ENCODE results near the gene ARMH2.
A peak's percentile ranks its signal among the peaks of the same experiment; 100 is the strongest.

ARMH2 gene

GRCh38 chr6:24798740-24799540, at the start of gene ARMH2:
Gene ARMH2 (minus strand): TSS chr6:24798917. CDS start chr6:24798857, 60 bp downstream.
- no peak for DNase-seq (ENCODE audit: low spot score)

- no peak for DNase-seq (ENCODE audit: low spot score)
These were observed 49.7 kb upstream of the ARMH2 start for GRCh38 chr6:24848461-24848860.

GRCh38 chr6:24847402-24847801, 48.7 kb upstream of the ARMH2 start:
- DNase-seq (ENCODE audit: low spot score), result no peak

- DNase-seq (ENCODE audit: low spot score), result no peak
These were observed 46.9 kb upstream of the ARMH2 start for GRCh38 chr6:24845578-24845977.

GRCh38 chr6:24844903-24845302, 46.2 kb upstream of the ARMH2 start:
- DNase-seq (ENCODE audit: low spot score), result no peak

GRCh38 chr6:24844061-24844460, 45.3 kb upstream of the ARMH2 start:
- DNase-seq (ENCODE audit: low spot score), result no peak

GRCh38 chr6:24840187-24840586, 41.5 kb upstream of the ARMH2 start:
- DNase-seq (ENCODE audit: low spot score), result no peak

GRCh38 chr6:24838994-24839393, 40.3 kb upstream of the ARMH2 start:
- no peak for DNase-seq (ENCODE audit: low spot score)

- no peak for DNase-seq (ENCODE audit: low spot score)
These were observed 39.4 kb upstream of the ARMH2 start for GRCh38 chr6:24838081-24838480.

- no peak for DNase-seq (ENCODE audit: low spot score)
These were observed 37.4 kb upstream of the ARMH2 start for GRCh38 chr6:24836109-24836508.

GRCh38 chr6:24833711-24834386, 35.1 kb upstream of the ARMH2 start:
- no peak for DNase-seq (ENCODE audit: low spot score)

- no peak for DNase-seq (ENCODE audit: low spot score)
These were observed 34.1 kb upstream of the ARMH2 start for GRCh38 chr6:24832794-24833193.

GRCh38 chr6:24831771-24832716, 33.3 kb upstream of the ARMH2 start:
- DNase-seq (ENCODE audit: low spot score), result no peak

- no peak for DNase-seq (ENCODE audit: low spot score)
These were observed 30.9 kb upstream of the ARMH2 start for GRCh38 chr6:24829657-24830056.

GRCh38 chr6:24827970-24828369, 29.3 kb upstream of the ARMH2 start:
- no peak for DNase-seq (ENCODE audit: low spot score)

GRCh38 chr6:24827162-24827561, 28.4 kb upstream of the ARMH2 start:
- no peak for DNase-seq (ENCODE audit: low spot score)

GRCh38 chr6:24825130-24825630, 26.5 kb upstream of the ARMH2 start:
- no peak for DNase-seq (ENCODE audit: low spot score)

- DNase-seq (ENCODE audit: low spot score), result no peak
These were observed 25.6 kb upstream of the ARMH2 start for GRCh38 chr6:24824142-24824938.

- no peak for DNase-seq (ENCODE audit: low spot score)
These were observed 24.5 kb upstream of the ARMH2 start for GRCh38 chr6:24823185-24823584.

GRCh38 chr6:24822696-24823095, 24.0 kb upstream of the ARMH2 start:
- peak; percentile 15 for DNase-seq (ENCODE audit: low spot score)

GRCh38 chr6:24821860-24822444, 23.2 kb upstream of the ARMH2 start:
- DNase-seq (ENCODE audit: low spot score), result no peak
